ENCODE measurements around the gene SF3B1.
"Not testable (repeated sequence)": the region's sequence is repeated elsewhere in the genome, so short reads cannot be mapped to it uniquely, and the experiment has no call there.

DNA sequence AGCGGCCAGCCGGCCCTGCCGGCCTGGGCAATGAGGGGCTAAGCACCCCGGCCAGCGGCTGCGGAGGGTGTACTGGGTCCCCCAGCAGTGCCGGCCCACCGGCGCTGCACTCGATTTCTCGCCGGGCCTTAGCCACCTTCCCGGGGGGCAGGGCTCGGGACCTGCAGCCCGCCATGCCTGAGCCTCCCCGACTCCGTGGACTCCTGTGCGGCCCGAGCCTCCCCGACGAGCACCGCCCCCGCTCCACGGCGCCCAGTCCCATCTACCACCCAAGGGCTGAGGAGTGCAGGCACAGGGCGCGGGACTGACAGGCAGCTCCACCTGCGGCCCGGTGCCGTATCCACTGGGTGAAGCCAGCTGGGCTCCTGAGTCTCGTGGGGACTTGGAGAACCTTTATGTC lies 64.2 kb downstream of the SF3B1 start:
- TF ChIP-seq, protein P1, sequence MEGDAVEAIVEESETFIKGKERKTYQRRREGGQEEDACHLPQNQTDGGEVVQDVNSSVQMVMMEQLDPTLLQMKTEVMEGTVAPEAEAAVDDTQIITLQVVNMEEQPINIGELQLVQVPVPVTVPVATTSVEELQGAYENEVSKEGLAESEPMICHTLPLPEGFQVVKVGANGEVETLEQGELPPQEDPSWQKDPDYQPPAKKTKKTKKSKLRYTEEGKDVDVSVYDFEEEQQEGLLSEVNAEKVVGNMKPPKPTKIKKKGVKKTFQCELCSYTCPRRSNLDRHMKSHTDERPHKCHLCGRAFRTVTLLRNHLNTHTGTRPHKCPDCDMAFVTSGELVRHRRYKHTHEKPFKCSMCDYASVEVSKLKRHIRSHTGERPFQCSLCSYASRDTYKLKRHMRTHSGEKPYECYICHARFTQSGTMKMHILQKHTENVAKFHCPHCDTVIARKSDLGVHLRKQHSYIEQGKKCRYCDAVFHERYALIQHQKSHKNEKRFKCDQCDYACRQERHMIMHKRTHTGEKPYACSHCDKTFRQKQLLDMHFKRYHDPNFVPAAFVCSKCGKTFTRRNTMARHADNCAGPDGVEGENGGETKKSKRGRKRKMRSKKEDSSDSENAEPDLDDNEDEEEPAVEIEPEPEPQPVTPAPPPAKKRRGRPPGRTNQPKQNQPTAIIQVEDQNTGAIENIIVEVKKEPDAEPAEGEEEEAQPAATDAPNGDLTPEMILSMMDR (IDR thresholded peaks at IDR 0.05): not testable (repeated sequence)
- TF ChIP-seq POLR2A (IDR thresholded peaks at IDR 0.05): not testable (repeated sequence)
